ENCODE results near the gene MIEF1.

DNA sequence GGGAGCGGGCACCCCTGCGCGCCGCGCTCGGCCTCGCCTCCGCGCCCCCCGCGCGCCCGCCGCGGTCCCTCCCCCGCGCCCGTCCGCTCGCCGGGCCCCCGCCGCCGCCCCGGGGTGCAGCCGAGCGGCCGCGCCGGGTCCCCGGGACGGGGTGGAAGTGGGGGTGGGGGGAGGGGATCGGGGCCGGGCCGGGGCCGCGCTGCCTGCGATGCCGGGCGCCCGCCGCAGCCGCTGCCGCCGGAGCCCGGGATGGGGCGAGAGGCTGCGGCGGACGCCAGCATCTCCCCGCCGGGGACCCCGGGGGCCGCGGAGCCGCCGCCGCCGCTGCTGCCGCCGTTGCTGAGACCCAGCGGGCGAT is 44.9 kb upstream of the MIEF1 start:
- TF ChIP-seq TBP (IDR thresholded peaks at IDR 0.05; ENCODE audit: low read depth, low read length) (no peak), CEBPB (IDR thresholded peaks at IDR 0.05; ENCODE audit: low read depth, low read length) (no peak)
- TF ChIP-seq, protein P1, sequence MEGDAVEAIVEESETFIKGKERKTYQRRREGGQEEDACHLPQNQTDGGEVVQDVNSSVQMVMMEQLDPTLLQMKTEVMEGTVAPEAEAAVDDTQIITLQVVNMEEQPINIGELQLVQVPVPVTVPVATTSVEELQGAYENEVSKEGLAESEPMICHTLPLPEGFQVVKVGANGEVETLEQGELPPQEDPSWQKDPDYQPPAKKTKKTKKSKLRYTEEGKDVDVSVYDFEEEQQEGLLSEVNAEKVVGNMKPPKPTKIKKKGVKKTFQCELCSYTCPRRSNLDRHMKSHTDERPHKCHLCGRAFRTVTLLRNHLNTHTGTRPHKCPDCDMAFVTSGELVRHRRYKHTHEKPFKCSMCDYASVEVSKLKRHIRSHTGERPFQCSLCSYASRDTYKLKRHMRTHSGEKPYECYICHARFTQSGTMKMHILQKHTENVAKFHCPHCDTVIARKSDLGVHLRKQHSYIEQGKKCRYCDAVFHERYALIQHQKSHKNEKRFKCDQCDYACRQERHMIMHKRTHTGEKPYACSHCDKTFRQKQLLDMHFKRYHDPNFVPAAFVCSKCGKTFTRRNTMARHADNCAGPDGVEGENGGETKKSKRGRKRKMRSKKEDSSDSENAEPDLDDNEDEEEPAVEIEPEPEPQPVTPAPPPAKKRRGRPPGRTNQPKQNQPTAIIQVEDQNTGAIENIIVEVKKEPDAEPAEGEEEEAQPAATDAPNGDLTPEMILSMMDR (IDR thresholded peaks at IDR 0.05; ENCODE audit: control extremely low read depth in 1 of 3, insufficient read depth in 1 of 3, low read depth in 1 of 3, low read length in 3 of 3), result no peak
